Dedifferentiated amniotic fluid mesenchymal stem cell (primary cell): ENCODE measurements around the gene LGR6.
"Not testable (repeated sequence)": the region's sequence is repeated elsewhere in the genome, so short reads cannot be mapped to it uniquely, and the experiment has no call there.

Source experiments
- DNase-seq: peaks from one replicate; pipeline ENCODE4 v3.0.0-alpha.2; 2016; ENCODE audit errors: extremely low spot score

LGR6 gene, protein sequence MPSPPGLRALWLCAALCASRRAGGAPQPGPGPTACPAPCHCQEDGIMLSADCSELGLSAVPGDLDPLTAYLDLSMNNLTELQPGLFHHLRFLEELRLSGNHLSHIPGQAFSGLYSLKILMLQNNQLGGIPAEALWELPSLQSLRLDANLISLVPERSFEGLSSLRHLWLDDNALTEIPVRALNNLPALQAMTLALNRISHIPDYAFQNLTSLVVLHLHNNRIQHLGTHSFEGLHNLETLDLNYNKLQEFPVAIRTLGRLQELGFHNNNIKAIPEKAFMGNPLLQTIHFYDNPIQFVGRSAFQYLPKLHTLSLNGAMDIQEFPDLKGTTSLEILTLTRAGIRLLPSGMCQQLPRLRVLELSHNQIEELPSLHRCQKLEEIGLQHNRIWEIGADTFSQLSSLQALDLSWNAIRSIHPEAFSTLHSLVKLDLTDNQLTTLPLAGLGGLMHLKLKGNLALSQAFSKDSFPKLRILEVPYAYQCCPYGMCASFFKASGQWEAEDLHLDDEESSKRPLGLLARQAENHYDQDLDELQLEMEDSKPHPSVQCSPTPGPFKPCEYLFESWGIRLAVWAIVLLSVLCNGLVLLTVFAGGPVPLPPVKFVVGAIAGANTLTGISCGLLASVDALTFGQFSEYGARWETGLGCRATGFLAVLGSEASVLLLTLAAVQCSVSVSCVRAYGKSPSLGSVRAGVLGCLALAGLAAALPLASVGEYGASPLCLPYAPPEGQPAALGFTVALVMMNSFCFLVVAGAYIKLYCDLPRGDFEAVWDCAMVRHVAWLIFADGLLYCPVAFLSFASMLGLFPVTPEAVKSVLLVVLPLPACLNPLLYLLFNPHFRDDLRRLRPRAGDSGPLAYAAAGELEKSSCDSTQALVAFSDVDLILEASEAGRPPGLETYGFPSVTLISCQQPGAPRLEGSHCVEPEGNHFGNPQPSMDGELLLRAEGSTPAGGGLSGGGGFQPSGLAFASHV

DNA sequence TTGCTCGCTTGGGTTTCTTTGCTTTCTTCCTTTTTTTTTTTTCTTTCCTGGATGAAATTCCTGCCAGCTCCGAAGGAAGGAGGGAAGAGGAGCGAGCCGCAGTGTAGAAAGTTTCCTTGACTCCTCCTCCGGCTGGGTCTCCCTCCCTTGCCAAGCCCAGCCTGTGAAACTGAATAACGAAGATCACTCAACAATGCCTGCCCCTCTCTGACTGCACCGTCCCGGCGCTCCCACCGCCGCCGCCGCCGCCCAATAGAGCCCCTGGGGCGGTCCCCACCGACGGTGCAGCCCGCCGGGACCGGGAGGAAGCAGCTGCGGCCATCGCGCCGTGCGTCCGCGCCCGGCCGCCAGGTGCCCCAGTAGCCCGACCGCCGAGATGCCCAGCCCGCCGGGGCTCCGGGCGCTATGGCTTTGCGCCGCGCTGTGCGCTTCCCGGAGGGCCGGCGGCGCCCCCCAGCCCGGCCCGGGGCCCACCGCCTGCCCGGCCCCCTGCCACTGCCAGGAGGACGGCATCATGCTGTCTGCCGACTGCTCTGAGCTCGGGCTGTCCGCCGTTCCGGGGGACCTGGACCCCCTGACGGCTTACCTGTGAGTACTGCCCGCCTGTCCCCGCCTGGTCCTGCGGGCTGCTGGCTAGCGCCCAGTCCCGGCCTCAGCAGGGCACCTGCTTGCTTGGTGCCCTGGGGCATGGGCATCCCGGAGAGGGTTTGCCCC lies at the start of gene LGR6:
Gene LGR6, plus strand, starts transcription at position 186 of the 714 bp plus-strand sequence. Its CDS starts 191 bp downstream, at position 377.
- DNase-seq: no peak

DNA sequence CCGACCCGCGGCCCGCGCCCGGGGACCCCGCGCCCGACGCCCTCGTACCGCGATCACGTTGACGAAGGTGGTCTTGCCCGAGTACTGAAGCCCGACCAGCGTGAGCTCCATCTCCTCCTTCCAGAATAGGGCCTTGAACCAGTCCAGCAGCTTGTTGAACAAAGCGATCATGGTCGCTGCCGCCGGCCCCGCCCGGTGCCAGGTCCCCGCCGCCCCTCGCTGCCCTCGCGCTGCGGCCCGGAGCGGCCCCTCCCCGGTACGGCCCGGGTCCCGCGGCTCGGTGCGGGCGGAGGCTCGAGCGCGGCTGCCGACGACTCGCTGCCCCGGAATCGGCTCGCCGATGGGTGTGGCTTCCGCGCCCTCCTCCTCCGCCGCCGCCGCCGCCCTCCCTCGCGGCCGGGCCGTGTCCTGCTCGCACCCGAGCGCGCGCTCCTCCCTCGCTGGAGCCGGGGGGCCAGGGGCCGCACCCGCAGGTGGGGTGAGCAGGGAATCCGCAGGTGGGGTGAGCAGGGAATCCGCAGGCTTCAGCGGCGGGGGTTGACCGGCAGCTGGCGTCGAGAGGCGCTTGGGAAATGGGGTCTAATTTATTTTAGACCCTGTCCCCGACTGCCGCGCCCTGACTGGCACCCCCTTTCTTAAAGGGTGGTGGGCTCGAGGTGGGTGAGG lies 49.1 kb upstream of the LGR6 start, which contains the start of gene ARL8A:
Gene ARL8A, minus strand, starts transcription at position 336 of the 666 bp plus-strand sequence. Its CDS starts 165 bp downstream, at position 171.
- DNase-seq: no peak

DNA sequence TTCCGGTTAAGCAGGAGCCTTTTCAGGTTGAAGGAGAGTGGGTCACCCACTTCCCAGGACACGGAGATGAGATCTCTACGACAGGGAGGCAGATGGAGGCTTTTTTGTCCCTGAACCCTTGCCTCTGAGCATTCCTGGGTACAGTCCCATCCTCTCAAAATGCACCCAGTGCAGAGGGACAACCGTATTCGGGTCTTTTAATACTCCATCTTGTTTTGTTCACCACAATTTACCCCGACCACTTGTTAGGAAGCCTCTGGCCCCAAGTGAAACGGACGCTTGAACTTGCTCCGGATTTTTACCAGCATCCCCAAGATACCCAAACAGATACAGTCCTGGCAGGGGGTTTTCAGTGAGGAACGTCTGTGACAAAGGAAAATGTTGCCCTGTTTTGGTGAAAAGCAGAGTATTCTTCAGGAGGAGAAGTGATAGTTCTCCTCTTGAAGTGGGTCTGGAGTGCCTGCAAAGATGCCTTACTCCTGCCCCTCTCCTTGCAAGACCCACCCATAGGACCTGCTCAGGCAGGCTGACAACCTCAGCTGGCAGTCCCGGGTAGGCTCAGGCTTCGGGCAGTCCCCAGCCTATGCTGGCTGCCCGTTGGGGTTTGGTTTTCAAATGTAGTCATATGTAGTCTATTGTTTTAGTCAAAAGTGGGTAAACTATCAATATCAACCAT lies 48.4 kb upstream of the LGR6 start:
- no peak for DNase-seq

DNA sequence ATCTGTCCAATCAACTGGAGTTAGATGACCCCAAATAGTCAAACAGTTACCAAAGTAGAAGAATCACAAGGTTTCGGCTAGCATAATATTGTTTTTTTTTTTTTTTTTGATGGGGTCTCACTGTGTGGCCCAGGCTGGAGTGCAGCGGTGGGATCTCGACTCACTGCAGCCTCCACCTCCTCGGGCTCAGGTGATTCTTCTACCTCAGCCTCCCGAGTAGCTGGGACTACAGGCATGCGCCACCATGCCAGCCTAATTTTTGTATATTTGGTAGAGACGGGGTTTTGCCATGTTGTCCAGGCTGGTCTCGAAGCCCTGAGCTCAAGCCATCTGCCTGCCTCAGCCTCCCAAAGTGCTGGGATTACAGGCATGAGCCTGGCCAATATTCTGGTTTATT lies 47.9 kb upstream of the LGR6 start:
- not testable (repeated sequence) for DNase-seq

DNA sequence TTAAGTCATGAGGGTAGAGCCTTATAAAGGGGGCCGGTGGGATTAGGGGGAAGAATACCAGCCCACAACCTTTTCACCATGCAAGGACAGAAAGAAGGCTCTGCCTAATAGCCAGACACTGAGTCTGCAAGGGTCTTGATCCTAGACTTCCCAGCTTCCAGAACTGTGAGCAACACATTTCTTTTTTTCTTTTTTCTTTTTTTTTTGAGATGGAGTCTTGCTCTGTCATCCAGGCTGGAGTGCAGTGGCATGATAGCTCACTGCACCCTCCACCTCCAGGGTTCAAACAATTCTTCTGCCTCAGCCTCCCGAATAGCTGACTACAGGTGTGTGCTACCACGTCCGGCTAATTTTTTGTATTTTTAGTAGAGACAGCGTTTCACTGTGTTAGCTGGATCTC lies 47.3 kb upstream of the LGR6 start:
- no peak for DNase-seq

DNA sequence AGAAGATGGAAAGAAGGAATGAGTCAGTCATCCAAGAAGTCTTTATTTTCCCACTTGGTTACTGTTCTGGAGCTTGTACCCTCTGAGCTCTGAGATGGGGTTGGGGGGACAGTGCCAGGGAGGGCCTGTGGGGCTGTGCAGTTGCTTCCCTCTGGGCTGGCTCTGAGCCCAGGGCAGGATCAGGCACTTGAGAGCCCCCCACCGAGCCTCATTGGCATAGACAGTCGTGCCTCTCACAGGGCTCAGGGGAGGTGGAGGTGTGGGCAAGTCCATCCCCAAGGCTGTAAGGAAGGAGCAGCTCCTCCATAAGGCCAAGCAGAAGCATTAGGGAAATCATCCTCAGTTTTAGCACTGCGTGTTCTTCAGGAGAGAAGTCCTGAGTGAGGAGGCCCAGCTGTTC lies 46.6 kb upstream of the LGR6 start:
- DNase-seq: no peak

DNA sequence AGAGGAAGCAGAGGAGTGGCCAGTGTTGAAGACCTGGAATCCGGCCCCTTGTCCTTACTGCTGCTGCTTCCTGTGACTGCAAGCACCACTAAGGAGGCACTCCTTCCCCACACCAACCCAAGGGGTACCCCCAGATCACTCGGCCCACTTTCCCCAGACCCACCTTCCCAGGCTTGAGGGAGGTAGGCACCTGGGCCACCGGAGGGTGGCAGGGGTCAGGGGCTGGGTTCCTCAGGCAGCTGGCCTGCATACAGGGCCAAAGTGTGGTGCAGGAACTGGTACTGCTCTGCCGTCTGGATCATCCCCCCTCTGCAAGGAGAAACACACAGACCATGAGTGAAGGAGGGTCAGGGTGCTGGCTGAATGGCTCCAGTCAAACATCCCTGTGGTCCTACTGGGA lies 45.2 kb upstream of the LGR6 start:
- no peak for DNase-seq

DNA sequence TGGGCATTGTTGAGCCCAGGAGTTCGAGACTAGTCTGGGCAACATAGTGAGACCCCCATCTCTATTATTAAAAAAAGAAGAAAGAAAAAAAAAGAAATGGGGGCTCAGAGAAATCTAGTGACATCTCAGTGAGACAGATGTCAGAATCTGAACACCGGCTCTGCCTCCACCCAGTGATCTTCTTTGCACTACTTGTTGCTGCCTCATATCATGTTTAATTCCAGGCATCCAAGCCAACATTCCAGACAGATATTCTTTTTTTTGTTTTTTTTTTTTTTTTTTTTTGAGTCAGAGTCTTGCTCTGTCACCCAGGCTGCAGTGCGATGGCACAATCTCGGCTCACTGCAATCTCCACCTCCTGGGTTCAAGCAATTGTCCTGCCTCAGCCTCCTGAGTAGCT lies 44.0 kb upstream of the LGR6 start:
- peak; percentile 29 for DNase-seq

DNA sequence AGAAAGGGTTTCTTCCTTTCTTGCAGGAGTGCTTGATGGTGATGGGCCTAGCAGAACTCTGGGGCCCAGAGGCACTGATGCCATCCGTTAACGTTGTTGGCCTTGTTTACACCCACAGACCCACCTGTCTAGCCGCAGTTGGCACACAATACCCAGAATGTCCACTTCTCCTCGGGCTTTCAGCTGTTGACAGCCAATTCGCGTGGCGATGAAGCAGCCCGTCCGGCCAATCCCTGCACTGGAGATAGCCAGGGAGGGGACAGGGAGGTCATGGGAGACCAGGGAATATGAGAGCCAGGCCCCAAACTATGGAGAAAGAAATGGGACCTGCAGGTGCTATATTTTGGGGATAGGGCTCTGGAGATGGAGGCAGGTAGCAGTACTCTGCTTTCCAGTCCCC lies 43.4 kb upstream of the LGR6 start:
- DNase-seq: no peak

DNA sequence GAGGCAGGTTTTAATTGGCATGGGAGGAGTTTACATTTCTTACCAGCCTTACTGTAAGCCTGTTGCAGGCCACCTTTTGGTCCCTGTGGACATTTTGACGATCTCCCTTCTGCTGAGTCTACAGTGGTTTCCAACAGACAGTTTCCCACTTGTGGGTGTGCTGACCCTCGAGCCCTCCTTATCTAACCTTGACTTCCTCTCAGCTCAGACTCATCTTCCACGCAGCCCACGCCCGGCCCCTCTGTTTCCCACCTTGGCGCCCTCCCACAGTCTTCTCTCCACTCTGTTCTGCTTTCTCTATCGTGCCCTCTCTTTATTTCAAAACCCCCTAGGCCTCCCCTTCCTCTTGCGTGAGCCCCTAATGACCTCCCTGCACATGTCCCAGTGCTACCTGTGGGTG lies 43.0 kb upstream of the LGR6 start:
- no peak for DNase-seq

DNA sequence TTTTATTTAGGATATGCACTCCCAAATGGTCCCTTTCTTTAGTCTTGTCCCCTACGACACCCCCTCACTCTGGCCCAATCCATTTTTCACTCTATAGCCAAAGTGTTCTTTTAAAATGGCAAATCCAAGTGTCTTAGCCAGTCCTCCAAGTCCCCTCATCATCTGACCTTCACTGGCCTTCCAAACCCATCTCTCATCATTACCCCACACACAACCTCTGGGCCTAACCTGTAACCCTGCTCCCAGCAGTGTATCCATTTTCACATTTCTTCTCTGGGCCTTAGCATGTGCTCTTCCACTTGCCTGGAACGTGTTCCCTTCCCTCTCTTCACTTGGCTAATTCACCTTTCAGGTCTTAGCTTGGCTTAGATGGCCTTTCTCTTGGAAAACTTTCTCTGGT lies 42.6 kb upstream of the LGR6 start:
- DNase-seq: no peak

DNA sequence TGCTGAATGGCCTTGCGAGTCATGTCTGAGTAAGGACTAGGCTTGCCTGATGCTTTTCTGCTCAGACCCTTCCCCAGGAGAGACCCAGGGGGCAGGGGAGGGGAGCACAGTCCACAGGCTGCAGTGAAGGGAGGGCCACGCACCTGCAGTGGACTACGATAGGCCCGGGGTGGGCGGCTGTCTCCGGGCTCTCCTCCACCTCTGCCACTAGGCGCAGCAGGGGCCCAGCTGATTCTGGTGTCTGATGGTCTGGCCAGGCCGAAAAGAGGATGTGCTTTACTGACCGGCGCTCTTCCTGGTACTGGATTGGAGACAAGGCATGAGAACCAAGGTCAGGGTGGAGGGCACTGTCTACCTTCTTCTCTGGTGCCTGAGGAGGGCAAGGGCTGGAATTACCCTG lies 41.2 kb upstream of the LGR6 start:
- DNase-seq: no peak

DNA sequence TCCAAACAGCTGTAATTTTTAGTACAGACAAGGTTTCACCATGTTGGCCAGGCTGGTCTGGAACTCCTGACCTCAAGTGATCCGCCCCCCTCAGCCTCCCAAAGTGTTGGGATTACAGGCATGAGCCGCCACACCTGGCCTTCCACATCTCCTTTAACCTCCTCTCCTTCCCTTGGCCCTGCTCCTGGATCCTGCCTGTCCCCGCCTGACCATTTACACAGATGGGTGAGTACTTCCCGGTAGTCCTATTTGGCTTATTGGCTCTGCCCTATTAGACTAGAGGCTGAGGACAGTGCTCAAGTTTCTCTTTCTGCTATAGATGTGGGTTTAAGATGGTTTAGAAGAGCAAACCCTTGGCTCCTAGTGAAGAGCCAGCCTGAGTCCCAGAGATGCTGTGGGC lies 40.3 kb upstream of the LGR6 start:
- DNase-seq: no peak

DNA sequence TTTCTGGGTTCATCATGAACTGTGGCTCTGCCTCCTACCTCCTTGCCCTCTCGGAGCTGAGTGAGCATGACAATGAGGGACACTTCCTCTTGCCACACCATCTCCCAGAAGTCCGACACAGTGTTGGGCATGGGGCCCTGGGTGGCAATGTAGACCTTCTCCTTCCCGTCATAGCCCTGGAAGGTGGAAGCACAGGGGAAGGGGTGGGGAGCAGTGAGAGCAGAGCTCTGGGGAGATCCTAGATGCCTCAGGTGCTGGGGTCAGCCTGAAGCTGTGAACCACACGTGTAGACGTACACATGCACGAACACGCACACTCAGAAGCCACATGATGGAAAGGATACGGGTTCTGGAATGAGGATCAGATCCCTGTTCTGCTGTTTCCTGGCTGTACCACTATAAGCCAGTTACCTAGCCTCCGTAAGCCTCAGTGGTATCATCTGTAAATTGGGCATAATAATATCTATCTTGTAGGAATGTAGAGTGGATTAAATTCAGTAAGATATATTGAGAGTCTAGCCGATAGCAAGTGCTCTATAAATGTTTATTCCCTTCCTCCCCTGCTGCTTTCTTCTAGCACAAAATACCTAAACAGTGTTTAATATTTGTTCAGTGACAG lies 39.3 kb upstream of the LGR6 start:
- DNase-seq: no peak

DNA sequence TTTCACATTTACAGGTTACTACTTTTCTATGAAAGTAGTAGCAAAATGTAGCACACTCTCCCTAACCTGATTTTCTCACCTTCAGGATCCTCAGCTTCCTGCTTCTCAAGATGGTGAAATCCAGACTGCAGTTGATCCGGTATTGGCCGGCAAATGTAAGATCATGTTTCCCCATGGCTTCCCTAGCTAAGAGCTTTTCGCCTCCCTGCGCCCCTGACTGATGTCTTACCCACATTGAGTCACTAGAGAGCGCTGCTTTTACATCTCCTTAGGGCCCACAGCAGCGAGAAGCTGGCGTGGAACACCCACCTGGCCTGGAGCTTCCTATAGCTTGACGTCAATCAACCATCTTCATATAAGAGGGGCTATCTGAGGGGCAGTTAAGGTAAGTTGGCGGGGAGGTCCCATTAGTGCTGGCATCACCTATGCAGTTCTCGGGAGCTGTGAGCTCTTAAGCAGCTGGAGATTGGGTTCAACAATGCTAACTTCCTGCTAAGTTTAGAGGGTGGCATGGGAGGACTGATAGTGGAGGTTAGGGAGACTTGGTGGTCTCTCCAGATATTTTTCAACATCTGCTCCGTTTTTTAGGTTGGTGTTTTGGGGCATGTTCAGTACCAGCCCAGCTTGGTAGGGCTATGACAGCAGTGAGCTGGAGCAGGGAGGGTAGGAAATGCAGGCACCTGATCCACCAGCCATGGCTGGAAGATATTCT lies 38.7 kb upstream of the LGR6 start:
- DNase-seq: peak; percentile 55

DNA sequence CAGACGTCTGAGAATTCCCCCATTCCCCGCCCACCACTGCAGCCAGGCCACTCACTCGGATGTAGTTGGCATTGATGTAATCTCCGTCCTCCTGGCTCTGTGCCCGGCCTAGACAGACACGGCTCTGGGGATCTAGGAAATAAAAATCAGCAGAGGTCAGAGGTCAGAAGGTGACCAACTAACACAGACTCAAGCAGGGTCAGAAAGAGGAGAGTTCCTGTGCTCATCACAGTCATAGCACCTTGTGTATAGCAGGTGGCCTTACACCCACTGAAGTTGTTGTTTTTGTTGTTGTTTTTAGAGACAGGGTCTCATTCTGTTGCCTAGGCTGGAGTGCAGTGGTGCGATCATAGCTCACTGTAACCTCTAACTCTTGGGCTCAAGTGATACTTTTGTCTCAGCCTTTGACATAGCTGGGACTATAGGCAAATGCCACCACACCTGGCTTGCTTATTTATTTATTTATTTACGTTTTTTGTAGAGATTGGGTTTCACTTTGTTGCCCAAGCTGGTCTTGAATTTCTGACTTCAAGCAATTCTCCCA lies 38.0 kb upstream of the LGR6 start:
- DNase-seq: no peak

DNA sequence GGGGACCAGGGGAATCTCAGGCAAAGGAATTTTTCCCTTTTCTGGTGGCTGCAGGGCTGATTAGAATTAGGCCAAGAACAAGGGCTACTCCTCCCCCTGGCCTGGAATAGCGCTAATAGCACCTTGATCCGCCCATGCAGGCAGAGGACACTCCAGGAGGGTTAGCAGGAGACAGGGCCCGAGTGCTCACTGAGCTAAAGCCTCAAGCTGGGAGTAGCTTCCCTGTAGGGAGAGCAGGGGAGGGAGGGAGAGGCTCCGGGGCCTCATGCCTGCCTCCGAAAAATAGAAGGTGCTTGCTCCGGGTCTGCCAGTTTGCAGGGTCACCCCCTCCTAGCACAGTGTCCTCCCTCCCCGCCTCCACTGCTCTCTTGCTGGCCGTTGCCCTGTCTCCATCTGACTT lies 37.0 kb upstream of the LGR6 start:
- DNase-seq: no peak

DNA sequence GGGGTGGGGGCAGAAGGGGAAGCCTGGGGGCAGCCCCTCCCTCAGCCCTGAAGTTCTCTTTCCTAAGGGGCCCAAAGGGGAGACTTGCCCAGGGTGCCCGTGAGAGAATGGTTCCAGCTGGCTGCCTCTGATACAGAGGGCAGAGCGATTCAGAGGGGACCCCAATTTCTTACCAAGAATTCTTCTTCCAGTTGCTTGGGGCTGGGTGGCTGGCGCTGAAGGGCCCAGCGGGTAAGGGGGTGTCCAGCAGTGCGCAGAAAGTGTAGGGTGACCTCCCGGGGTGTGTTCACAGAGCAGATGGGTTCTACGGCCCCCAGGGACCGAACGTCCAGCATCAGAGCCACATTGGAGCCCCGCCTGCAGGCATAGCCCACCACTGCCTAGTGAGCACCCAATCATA lies 35.7 kb upstream of the LGR6 start:
- DNase-seq: no peak

DNA sequence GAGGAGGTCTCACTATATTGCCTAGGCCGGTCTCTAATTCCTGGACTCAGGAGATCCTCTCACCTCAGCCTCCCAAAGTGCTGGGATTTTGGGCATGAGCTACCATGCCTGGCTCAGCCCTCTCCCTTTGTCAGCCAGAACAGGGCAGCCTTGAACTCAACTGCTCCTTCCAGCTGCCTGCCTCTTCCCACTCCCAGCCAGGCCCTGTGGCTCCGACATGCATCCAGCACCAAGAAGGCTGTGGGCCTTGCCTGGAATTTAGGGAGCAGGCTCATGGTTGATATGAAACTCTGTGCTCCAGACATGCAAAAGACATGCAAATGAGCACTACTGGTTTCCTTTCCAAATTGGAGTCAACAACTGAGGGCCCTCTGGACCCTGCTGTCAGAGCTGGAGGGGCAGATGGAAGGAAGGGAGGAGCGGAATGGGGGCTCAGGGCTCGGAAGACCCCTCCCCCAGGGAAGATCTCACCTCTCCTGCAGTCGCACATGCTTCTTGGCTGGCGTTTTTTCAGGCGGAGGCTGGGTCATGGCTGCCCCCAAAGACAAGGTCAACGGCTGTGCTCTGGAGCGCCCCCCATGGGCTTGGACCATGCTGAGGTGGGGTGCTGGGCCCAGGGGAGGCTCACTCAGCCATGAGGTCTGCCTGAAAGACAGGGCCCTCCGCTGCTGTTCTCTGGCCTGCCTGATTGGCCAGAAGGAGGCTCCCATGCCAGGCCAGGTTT lies 34.6 kb upstream of the LGR6 start:
- no peak for DNase-seq
